Upper lobe of left lung (tissue), 6 donors: ENCODE data around the gene ARHGEF7. TPM values are rescaled to one million over a fixed set of nuclear protein-coding genes. Genes with fewer than 3 reads are reported as not detected.

Experiments used
- ATAC-seq, 2 donors: fragments of 200-7000 bp; cut with Tn5 transposase; one replicate each; pipeline ENCODE4 v1.9.1; 2022; ENCODE audit warnings: mild to moderate bottlenecking in 2 of 2, moderate library complexity in 2 of 2; ENCODE audit not compliant: low FRiP score in 2 of 2
- DNase-seq, 2 donors: peaks; one replicate each; pipeline ENCODE4 v3.0.0-alpha.2; 2019 to 2020
- H3K27ac ChIP-seq, 4 donors: fragments of 200-600 bp; sonication (generic); one replicate each; pipeline ENCODE4 v1.5.1; 2016 to 2019
- H3K27me3 ChIP-seq, 4 donors: fragments of 200-600 bp; sonication (generic); one replicate each; pipeline ENCODE4 v1.5.1; 2017 to 2019
- H3K36me3 ChIP-seq, 4 donors: fragments of 200-600 bp; sonication (generic); one replicate each; pipeline ENCODE4 v1.5.1; 2016 to 2019
- H3K4me1 ChIP-seq, 4 donors: fragments of 200-600 bp; sonication (generic); one replicate each; pipeline ENCODE4 v1.5.1; 2018 to 2019
- H3K4me3 ChIP-seq, 4 donors: fragments of 200-600 bp; sonication (generic); one replicate each; pipeline ENCODE4 v1.5.1; 2017 to 2019; ENCODE audit warnings: mild to moderate bottlenecking in 2 of 4, moderate library complexity in 1 of 4
- H3K9me3 ChIP-seq, 4 donors: fragments of 200-600 bp; sonication (generic); one replicate each; pipeline ENCODE4 v1.5.1; 2018 to 2019
- EP300 ChIP-seq, 4 donors: sonication (generic); formaldehyde crosslinking; IDR thresholded peaks; one replicate each; pipeline ENCODE4 v1.5.1; 2017; ENCODE audit warnings: antibody characterized with exemption in 4 of 4, control low read depth in 2 of 4
- POLR2A ChIP-seq, 4 donors: fragments of 450-650 bp; IDR thresholded peaks; one replicate each; pipeline ENCODE4 v1.5.1; 2016 to 2017; ENCODE audit warnings: antibody characterized with exemption in 4 of 4, mild to moderate bottlenecking in 2 of 4
- POLR2AphosphoS5 ChIP-seq, 2 donors: sonication (generic); formaldehyde crosslinking; IDR thresholded peaks; one replicate each; pipeline ENCODE4 v1.5.1; 2017; ENCODE audit warnings: antibody characterized with exemption in 2 of 2
- WGBS, 2 donors: methylation state at CpG; one replicate each; pipeline ENCODE4 v1.1.5; 2017 to 2018; 5-methylcytosine and 5-hydroxymethylcytosine counted together
- total RNA-seq, 6 donors: library from RNA; depleted of rRNA in 4 of 6; stranded (reverse); fragments of >200 nt in 4 of 6; gene quantifications; one replicate each; pipeline versions ENCODE4 v1.1.0 to v1.2.1, GENCODE V29; 2016 to 2021
- TF ChIP-seq, protein P1 (sequence below), 6 experiments: fragments of 450-650 bp in 4 of 6; fragments of 200-600 bp in 2 of 6; sonication (generic) in 2 of 6; IDR thresholded peaks; one replicate each; pipeline ENCODE4 v1.5.1; 2016 to 2019; ENCODE audit warnings: antibody characterized with exemption in 6 of 6
- donor health status: DM: no; HTN: no; CAD: no; lungs with moderate emphysema.
- donor health status: DM: no; HTN: yes; CAD: no; lungs with severe emphysema.

Gene ARHGEF7
- total RNA-seq, 6 donors from 2014 or later = 50.3 to 130 (median 67.4) TPM

DNA sequence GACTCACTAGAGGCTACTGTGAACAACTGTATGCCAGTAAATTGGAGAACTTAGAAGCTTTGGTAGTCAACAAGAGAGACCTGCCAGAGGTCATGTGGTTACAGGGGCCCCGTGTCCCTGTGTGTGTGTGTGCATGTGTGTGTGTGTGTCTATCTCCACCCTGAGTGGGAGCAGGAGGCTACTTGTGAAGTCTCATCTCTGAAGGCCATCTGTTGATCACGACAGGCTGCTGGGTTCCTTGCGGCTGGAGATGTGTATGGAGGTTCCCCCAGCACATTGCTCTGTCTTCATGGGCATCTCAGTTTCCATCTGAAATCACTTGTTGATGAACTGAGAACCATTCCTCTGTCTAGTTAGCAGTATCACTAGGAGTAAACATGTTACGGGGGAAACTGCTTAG is 147.2 kb downstream of the ARHGEF7 start:
- Histone ChIP-seq H3K4me3 (no peak overlapping the region), H3K36me3 (peaks cover 0 to 33% (median 21%) of the 10 kb centered on the region in 4 donors), H3K27me3 (no peaks in the 10 kb centered on the region), H3K9me3 (no peaks in the 10 kb centered on the region), H3K27ac (no peak overlapping the region), H3K4me1 (no peaks in the 10 kb centered on the region)
- WGBS, 2 donors = 92 to 97% methylated on average over 4 of the region's 4 CpGs
- ATAC-seq (no peak), DNase-seq (no peak)
- TF ChIP-seq, protein P1, sequence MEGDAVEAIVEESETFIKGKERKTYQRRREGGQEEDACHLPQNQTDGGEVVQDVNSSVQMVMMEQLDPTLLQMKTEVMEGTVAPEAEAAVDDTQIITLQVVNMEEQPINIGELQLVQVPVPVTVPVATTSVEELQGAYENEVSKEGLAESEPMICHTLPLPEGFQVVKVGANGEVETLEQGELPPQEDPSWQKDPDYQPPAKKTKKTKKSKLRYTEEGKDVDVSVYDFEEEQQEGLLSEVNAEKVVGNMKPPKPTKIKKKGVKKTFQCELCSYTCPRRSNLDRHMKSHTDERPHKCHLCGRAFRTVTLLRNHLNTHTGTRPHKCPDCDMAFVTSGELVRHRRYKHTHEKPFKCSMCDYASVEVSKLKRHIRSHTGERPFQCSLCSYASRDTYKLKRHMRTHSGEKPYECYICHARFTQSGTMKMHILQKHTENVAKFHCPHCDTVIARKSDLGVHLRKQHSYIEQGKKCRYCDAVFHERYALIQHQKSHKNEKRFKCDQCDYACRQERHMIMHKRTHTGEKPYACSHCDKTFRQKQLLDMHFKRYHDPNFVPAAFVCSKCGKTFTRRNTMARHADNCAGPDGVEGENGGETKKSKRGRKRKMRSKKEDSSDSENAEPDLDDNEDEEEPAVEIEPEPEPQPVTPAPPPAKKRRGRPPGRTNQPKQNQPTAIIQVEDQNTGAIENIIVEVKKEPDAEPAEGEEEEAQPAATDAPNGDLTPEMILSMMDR (IDR thresholded peaks at IDR 0.05) = no peak
- no peak for TF ChIP-seq POLR2A (IDR thresholded peaks at IDR 0.05)
- no peak for TF ChIP-seq EP300 (IDR thresholded peaks at IDR 0.05)
- TF ChIP-seq POLR2AphosphoS5 (IDR thresholded peaks at IDR 0.05) = no peak

DNA sequence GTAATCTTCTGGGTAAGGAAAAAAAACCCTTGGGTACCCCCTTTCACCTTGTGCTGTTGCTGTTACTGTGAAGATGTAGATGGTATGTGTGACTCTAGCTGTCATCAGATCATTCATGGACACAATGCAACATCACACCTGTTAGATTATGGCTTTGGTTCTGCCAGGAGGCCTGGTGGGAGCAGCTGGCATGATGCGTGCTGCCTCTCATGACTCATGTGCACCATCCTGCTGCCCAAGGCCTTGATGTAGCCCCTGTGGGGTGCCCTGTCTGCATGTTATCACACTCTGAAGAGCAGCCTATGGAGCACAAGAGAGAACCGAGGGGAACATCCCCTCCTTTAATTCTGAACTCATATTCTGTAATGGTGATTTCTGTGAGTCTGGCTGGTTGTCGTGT is 147.6 kb downstream of the ARHGEF7 start:
- Histone ChIP-seq H3K36me3 (peaks cover 0 to 32% (median 22%) of the 10 kb centered on the region in 4 donors), H3K27ac (no peak overlapping the region), H3K9me3 (no peaks in the 10 kb centered on the region), H3K27me3 (no peaks in the 10 kb centered on the region), H3K4me3 (no peak overlapping the region), H3K4me1 (no peaks in the 10 kb centered on the region)
- DNase-seq (no peak), ATAC-seq (no peak)
- WGBS, 2 donors = 92 to 95% methylated on average over 3 of the region's 3 CpGs
- TF ChIP-seq POLR2A (IDR thresholded peaks at IDR 0.05) (no peak), POLR2AphosphoS5 (IDR thresholded peaks at IDR 0.05) (no peak), EP300 (IDR thresholded peaks at IDR 0.05) (no peak)
- TF ChIP-seq, protein P1 (IDR thresholded peaks at IDR 0.05) = no peak

DNA sequence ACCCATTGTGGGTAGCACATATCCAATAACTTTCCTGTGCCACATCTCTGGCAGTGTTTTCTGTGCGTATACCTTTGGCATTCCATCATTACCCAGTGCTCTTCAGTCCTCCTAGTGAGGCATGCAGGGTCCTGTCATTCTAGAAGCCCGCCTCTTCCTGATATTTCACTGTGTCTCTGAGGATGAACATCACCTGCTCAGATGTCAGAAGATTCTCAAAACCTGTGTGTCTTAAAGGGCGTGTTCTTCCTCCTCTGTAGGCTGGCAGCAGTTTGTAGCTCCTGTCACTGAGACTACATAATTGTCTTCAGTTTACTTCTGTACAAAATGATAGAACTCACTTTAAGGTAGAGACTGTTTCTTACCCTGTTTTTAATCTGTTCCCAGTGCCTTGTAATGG is 148.5 kb downstream of the ARHGEF7 start:
- TF ChIP-seq, protein P1 (IDR thresholded peaks at IDR 0.05) = no peak
- no peak for TF ChIP-seq POLR2AphosphoS5 (IDR thresholded peaks at IDR 0.05)
- no peak for TF ChIP-seq POLR2A (IDR thresholded peaks at IDR 0.05)
- no peak for TF ChIP-seq EP300 (IDR thresholded peaks at IDR 0.05)
- no peak overlapping the region for H3K4me3 ChIP-seq
- H3K27me3 ChIP-seq = no peaks in the 10 kb centered on the region
- DNase-seq = no peak
- ATAC-seq = no peak
- H3K9me3 ChIP-seq = no peaks in the 10 kb centered on the region
- H3K27ac ChIP-seq = no peak overlapping the region
- H3K4me1 ChIP-seq = no peaks in the 10 kb centered on the region
- peaks cover 0 to 29% (median 23%) of the 10 kb centered on the region in 4 donors for H3K36me3 ChIP-seq
- WGBS, 2 donors = 94 to 97% methylated on average over 3 of the region's 3 CpGs

DNA sequence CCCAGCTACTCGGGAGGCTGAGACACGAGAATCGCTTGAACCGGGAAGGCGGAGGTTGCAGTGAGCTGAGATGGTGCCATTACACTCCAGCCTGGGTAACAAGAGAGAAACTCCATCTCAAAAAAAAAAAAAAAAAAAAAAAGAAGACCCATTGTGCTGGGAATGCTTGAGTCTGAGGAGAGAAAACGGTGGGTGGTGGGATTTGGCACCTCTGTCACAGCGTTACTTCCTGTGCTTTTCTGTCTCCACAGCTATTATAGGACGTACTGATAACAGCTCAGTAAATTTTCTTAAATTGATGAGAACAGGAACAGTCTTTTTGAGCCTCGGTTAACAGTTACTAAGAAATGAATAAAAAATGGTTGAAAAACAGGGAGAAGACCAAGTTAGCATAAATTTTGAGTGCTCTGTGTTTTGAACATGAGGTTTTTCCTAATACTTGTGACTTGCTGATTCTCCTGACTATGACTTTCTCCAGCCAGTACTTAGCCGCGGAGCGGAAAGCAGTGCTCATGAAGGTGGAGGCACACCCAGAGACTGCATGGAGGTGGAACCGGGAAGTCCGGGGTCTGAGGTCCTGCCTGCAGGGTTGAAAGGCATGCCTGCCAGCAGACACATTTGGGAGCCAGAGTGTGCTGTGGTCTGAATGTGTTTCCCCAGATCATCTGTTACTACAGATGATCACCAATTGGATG is 150.0 kb downstream of the ARHGEF7 start:
- H3K9me3 ChIP-seq = no peaks in the 10 kb centered on the region
- no peak for TF ChIP-seq POLR2AphosphoS5 (IDR thresholded peaks at IDR 0.05)
- TF ChIP-seq, protein P1 (IDR thresholded peaks at IDR 0.05) = no peak
- peaks cover 0 to 26% (median 24%) of the 10 kb centered on the region in 4 donors for H3K36me3 ChIP-seq
- no peaks in the 10 kb centered on the region for H3K27me3 ChIP-seq
- H3K4me1 ChIP-seq = peaks cover 0 to 2% (median 0%) of the 10 kb centered on the region in 4 donors
- DNase-seq (no peak), ATAC-seq (no peak)
- no peak overlapping the region for H3K4me3 ChIP-seq
- WGBS, 2 donors = 92 to 95% methylated on average over 14 of the region's 14 CpGs
- H3K27ac ChIP-seq = no peak overlapping the region

DNA sequence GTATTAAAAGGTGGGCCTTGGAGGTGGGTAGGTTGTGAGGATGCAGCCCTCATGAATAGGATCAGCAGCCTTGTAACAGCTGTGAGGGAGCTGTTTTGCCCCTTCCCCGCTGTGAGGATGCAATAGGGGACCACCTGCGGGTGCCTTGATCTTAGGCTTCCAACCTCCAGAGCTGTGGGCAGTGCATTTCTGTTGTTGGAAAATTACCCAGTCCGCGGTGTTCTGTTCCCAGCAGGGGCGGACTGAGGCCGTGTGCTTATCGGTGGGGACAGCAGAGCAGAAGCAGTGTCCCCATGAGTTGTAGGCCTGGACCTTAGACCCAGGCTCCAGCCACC is 150.6 kb downstream of the ARHGEF7 start:
- H3K36me3 ChIP-seq = peaks cover 0 to 28% (median 24%) of the 10 kb centered on the region in 4 donors
- DNase-seq (no peak), ATAC-seq (no peak)
- H3K4me1 ChIP-seq = peaks cover 0 to 7% (median 0%) of the 10 kb centered on the region in 4 donors
- H3K27me3 ChIP-seq = no peaks in the 10 kb centered on the region
- H3K27ac ChIP-seq = no peak overlapping the region
- H3K9me3 ChIP-seq = no peaks in the 10 kb centered on the region
- no peak overlapping the region for H3K4me3 ChIP-seq
- WGBS, 2 donors = 75 to 97% methylated on average over 5 to 7 of the region's 7 CpGs
- TF ChIP-seq POLR2AphosphoS5 (IDR thresholded peaks at IDR 0.05) (no peak), EP300 (IDR thresholded peaks at IDR 0.05) (no peak), POLR2A (IDR thresholded peaks at IDR 0.05) (no peak)
- TF ChIP-seq, protein P1 (IDR thresholded peaks at IDR 0.05) = no peak
